Endothelial cell of umbilical vein (primary cell): ENCODE data around the gene SLC9A9. TPM values are rescaled to one million over a fixed set of nuclear protein-coding genes. Genes with fewer than 3 reads are reported as not detected.

Experiments
- BruUV-seq: library from RNA; stranded (reverse); fragments of 400-500 nt; replicated peaks from 2 replicates; lab custom pipeline; 2021; lab: Mats Ljungman, UMichigan
- CTCF ChIA-PET: fragments of 300-600, 350-600 bp; sonication (Branson Sonifier 250); formaldehyde crosslinking; loops from one replicate; lab custom pipeline; 2021; ENCODE audit warnings: antibody characterized with exemption, inconsistent platforms; lab: Charles Lee
- POLR2A ChIA-PET: fragments of 300-600, 350-600 bp; sonication (Branson Sonifier 250); formaldehyde crosslinking; loops from one replicate; lab custom pipeline; 2021; ENCODE audit warnings: antibody characterized with exemption, inconsistent platforms; lab: Charles Lee
- DNase-seq: peaks from one replicate; pipeline ENCODE4 v3.0.0-alpha.2; 2011; ENCODE audit warnings: low read depth, low spot score
- FAIRE-seq: peaks from 2 replicates; lab custom pipeline; 2011; peaks lifted over from hg19 to GRCh38; lab: Jason Lieb, UNC
- H2AFZ ChIP-seq: 2 replicates; pipeline ENCODE4 v1.6.0; 2012; ENCODE audit warnings: low read depth, low read length, control low read depth, inconsistent platforms
- H3K27ac ChIP-seq: 2 replicates; pipeline ENCODE4 v1.5.1; 2011; ENCODE audit warnings: low read depth, mild to moderate bottlenecking, control low read depth, low read length, moderate library complexity; ENCODE audit not compliant: insufficient read depth
- H3K27me3 ChIP-seq, 2 experiments: 2 replicates each; pipeline versions ENCODE4 v1.6.0 to v1.6.1; 2011; ENCODE audit warnings: low read length in 2 of 2, mixed read lengths in 1 of 2; ENCODE audit not compliant: control insufficient read depth in 2 of 2, insufficient read depth in 2 of 2
- H3K36me3 ChIP-seq, 2 experiments: 2 replicates in 1 of 2; 3 replicates in 1 of 2; pipeline ENCODE4 v1.5.1; 2011; ENCODE audit warnings: low read length in 2 of 2, mild to moderate bottlenecking in 1 of 2, moderate library complexity in 1 of 2; ENCODE audit not compliant: control insufficient read depth in 2 of 2, insufficient read depth in 2 of 2; ENCODE audit errors: extremely low read depth in 1 of 2
- H3K4me1 ChIP-seq: 3 replicates; pipeline ENCODE4 v1.5.1; 2011; ENCODE audit warnings: mild to moderate bottlenecking, low read length; ENCODE audit not compliant: control insufficient read depth, insufficient read depth; ENCODE audit errors: extremely low read depth
- H3K4me2 ChIP-seq: 2 replicates; pipeline ENCODE4 v1.6.1; 2011; ENCODE audit warnings: low read length, control low read depth, mixed read lengths; ENCODE audit not compliant: insufficient read depth
- H3K4me3 ChIP-seq, 3 experiments: fragments of 200-600 bp in 1 of 3; sonication (generic), shearing (Covaris generic) in 1 of 3; replicated peaks in 1 of 3; 2 replicates each; pipeline ENCODE4 v1.5.1; 2011 to 2016; ENCODE audit warnings: control low read depth in 3 of 3, low read length in 3 of 3, mild to moderate bottlenecking in 2 of 3, inconsistent platforms in 1 of 3, low read depth in 1 of 3, moderate library complexity in 1 of 3; ENCODE audit not compliant: insufficient read depth in 1 of 3
- H3K79me2 ChIP-seq: 2 replicates; pipeline ENCODE4 v1.6.0; 2012; ENCODE audit warnings: low read length, inconsistent platforms; ENCODE audit not compliant: control insufficient read depth, insufficient read depth
- H3K9ac ChIP-seq: replicated peaks from 2 replicates; pipeline ENCODE3; 2011; ENCODE audit warnings: low read length, control low read depth; ENCODE audit not compliant: insufficient read depth; ENCODE audit errors: extremely low read depth
- H3K9me1 ChIP-seq: replicated peaks from 3 replicates; pipeline ENCODE4 v1.6.0; 2011; ENCODE audit warnings: mild to moderate bottlenecking, low read length; ENCODE audit not compliant: control insufficient read depth, insufficient read depth; ENCODE audit errors: extremely low read depth
- H3K9me3 ChIP-seq: replicated peaks from 2 replicates; pipeline ENCODE4 v1.5.1; 2012; ENCODE audit warnings: low read length, inconsistent platforms; ENCODE audit not compliant: control insufficient read depth, insufficient read depth
- H4K20me1 ChIP-seq: replicated peaks from 2 replicates; pipeline ENCODE3; 2011; ENCODE audit warnings: mild to moderate bottlenecking, low read length; ENCODE audit not compliant: control insufficient read depth, insufficient read depth; ENCODE audit errors: extremely low read depth
- CTCF ChIP-seq, 2 donors: IDR thresholded peaks; 1 replicate in 1 of 2; 2 replicates in 1 of 2; pipeline ENCODE4 v1.5.1; 2011; ENCODE audit warnings: low read length in 2 of 2, mild to moderate bottlenecking in 2 of 2, moderate library complexity in 2 of 2, control low read depth in 1 of 2, inconsistent platforms in 1 of 2, low read depth in 1 of 2; ENCODE audit not compliant: insufficient read depth in 1 of 2; ENCODE audit errors: extremely low read depth in 1 of 2
- EZH2 ChIP-seq: IDR thresholded peaks from 2 replicates; pipeline ENCODE4 v1.6.1; 2012; ENCODE audit warnings: borderline replicate concordance, low read depth, mild to moderate bottlenecking, moderate library complexity, low read length, inconsistent platforms; ENCODE audit not compliant: severe bottlenecking
- FOS ChIP-seq: IDR thresholded peaks from 2 replicates; pipeline ENCODE4 v1.6.1; 2011; ENCODE audit warnings: mild to moderate bottlenecking, low read length, moderate library complexity, borderline replicate concordance; ENCODE audit not compliant: insufficient read depth
- GATA2 ChIP-seq: IDR thresholded peaks from 2 replicates; pipeline ENCODE4 v1.7.0; 2011; ENCODE audit warnings: low read depth, mild to moderate bottlenecking, moderate library complexity, mixed read lengths, low read length; ENCODE audit not compliant: insufficient read length, insufficient read depth
- JUN ChIP-seq: IDR thresholded peaks from 2 replicates; pipeline ENCODE4 v1.6.1; 2011; ENCODE audit warnings: borderline replicate concordance, low read depth; ENCODE audit not compliant: insufficient read length, insufficient read depth
- MAX ChIP-seq: IDR thresholded peaks from 2 replicates; pipeline ENCODE4 v1.6.1; 2011; ENCODE audit not compliant: insufficient read depth, insufficient read length
- MYC ChIP-seq: IDR thresholded peaks from one replicate; pipeline ENCODE4 v1.6.1; 2011; ENCODE audit warnings: mild to moderate bottlenecking, low read depth, low read length
- POLR2A ChIP-seq: IDR thresholded peaks from 2 replicates; pipeline ENCODE4 v1.6.1; 2012; ENCODE audit warnings: low read depth, mild to moderate bottlenecking, control low read depth, low read length
- POLR2AphosphoS5 ChIP-seq: IDR thresholded peaks from 2 replicates; pipeline ENCODE4 v1.6.1; 2012; ENCODE audit warnings: low read depth, mild to moderate bottlenecking, control low read depth, low read length, moderate library complexity; ENCODE audit not compliant: insufficient read depth
- dilution Hi-C: fragments of 300-500 bp; cut with MboI; formaldehyde crosslinking; loops from one replicate; pipeline ENCODE4 v1.15.0; 2019; ENCODE audit warnings: low sequenced_read_pairs; ENCODE audit not compliant: extremely low pct_ligation_motif_present
- intact Hi-C: fragments of 100-400 bp; cut with micrococcal nuclease; formaldehyde crosslinking; loops from one replicate; pipeline ENCODE4 v1.10.0; 2022
- polyA plus RNA-seq, 4 experiments: library from polyadenylated mRNA; depleted of rRNA in 3 of 4; stranded (reverse) in 3 of 4; unstranded in 1 of 4; fragments of >200 nt; gene quantifications; 2 replicates each; pipeline versions ENCODE4 v1.2.1 to v1.2.3, GENCODE V29; 2011 to 2012; ENCODE audit warnings: missing spikeins in 1 of 4
- total RNA-seq: library from RNA; stranded (reverse); gene quantifications from 2 replicates; pipeline ENCODE4 v1.2.3, GENCODE V29; 2021

SLC9A9 gene
- total and polyA plus RNA-seq, 2 donors (not counting 3 experiments of a cell fraction or from before 2014, with no cell fraction given): 1.5 to 1.8 TPM

- H3K27me3 ChIP-seq: no peaks in the 10 kb centered on the region
- peaks cover 11% of the 10 kb centered on the region for H3K4me1 ChIP-seq
- intact Hi-C loops: loop anchor here (10.0 kb wide), 1 partner anchor 576 kb away; no protein-coding TSS in a partner anchor
- H3K79me2 ChIP-seq: no peaks in the 10 kb centered on the region
- no peaks in the 10 kb centered on the region for H3K9me1 ChIP-seq
- FAIRE-seq: no peak
- H3K9me3 ChIP-seq: no peaks in the 10 kb centered on the region
- ChIA-PET POLR2A (no interaction called here), CTCF (interaction anchor here (6.3 kb wide), 1 partner anchor 206 kb away, joined by 62 read pairs; no protein-coding TSS in a partner anchor)
- no peaks in the 10 kb centered on the region for H4K20me1 ChIP-seq
- H3K9ac ChIP-seq: no peak overlapping the region
- H3K36me3 ChIP-seq: no peaks in the 10 kb centered on the region
- H2AFZ ChIP-seq: no peak overlapping the region
- DNase-seq: no peak
- no peak for TF ChIP-seq EZH2
- TF ChIP-seq GATA2: no peak
- TF ChIP-seq POLR2AphosphoS5: no peak
- no peak for TF ChIP-seq JUN
- no peak for TF ChIP-seq MAX
- no peak for TF ChIP-seq POLR2A
- no peak for TF ChIP-seq CTCF (IDR thresholded peaks at IDR 0.05; ENCODE audit: extremely low read depth in 1 of 2, insufficient read depth in 1 of 2, low read depth in 1 of 2, low read length in 2 of 2)
- no peak for TF ChIP-seq FOS
- no peak for TF ChIP-seq MYC
- H3K4me2 ChIP-seq: no peak overlapping the region
- H3K4me3 ChIP-seq: no peak overlapping the region
- dilution Hi-C loops: no loop called here
- H3K27ac ChIP-seq: no peak overlapping the region
- BruUV-seq: no TSS peak
Observed at GRCh38 chr3:143640774-143641173, 207.5 kb downstream of the SLC9A9 start.
